GM18507 (cell line): ENCODE data around the gene PGAM4.
"Not testable (repeated sequence)": the region's sequence is repeated elsewhere in the genome, so short reads cannot be mapped to it uniquely, and the experiment has no call there.

Experiments used
- DNase-seq: peaks from one replicate; pipeline ENCODE4 v3.0.0; 2011; ENCODE audit warnings: low read depth; ENCODE audit not compliant: insufficient read length; ENCODE audit errors: extremely low spot score
- FAIRE-seq: peaks from 2 replicates; lab custom pipeline; 2011; peaks lifted over from hg19 to GRCh38; lab: Jason Lieb, UNC

Gene PGAM4

GRCh38 chrX:77969538-77969937 lies at the start of gene PGAM4:
Gene PGAM4 (minus strand): TSS chrX:77969638. CDS start chrX:77969638, 0 bp downstream.
- FAIRE-seq (no peak), DNase-seq (no peak)

DNA sequence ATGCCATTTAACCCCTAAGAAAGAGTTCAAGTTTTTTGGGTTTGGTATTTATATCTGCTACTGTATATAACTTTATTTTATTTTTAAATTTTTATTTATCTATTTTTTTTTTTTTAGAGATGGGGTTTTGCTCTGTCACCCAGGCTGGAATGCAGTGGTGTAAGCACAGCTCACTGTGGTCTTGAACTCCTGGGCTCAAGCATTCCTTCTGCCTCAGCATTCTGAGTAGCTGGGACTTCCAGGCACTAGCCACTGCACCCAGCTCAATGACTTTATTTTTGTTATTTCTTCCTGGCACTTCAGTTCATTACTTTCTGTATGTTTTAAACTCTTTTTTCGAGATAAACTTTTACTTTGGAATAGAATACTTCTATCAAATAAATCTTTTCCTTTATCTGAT lies 42.4 kb upstream of the PGAM4 start:
- FAIRE-seq (no peak), DNase-seq (no peak)

DNA sequence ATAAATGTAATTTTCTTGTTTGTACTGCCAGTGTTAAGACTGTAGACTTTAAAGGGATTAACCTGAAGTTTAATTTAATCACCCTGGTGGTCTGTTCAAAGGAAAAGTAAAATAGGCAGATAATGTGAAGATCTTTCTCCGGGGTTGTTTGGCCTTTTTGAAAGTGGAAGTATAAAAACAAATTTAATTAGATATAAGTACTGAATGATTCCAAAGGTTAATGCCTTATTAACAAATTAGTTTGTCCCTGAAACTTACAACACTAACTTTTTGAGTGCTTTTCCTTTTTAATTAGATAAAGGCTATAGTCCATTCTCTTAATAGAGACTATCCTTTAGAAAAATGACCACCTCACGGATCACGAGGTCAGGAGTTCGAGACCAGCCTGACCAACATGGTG lies 10.4 kb upstream of the PGAM4 start:
- DNase-seq (no peak), FAIRE-seq (no peak)

DNA sequence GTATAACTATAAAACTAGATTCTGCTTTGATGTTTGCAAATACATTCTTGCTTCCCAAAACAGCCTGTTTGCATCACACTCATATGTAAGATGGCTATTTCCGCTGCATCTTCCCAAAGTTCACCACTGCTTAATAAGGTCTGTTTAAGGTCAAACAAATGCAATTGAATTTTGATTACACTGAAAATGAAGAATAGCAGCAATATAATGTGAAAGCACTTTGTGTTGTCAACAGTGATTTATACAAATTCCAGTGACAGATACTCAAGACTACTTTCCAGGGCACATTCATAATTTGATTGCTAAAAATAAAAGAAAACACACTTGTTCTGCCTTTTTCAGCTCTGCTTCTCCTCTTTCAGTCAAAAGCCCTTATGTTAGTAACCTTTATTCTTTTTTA lies 8.1 kb upstream of the PGAM4 start:
- FAIRE-seq, result peak; percentile 38
- no peak for DNase-seq

DNA sequence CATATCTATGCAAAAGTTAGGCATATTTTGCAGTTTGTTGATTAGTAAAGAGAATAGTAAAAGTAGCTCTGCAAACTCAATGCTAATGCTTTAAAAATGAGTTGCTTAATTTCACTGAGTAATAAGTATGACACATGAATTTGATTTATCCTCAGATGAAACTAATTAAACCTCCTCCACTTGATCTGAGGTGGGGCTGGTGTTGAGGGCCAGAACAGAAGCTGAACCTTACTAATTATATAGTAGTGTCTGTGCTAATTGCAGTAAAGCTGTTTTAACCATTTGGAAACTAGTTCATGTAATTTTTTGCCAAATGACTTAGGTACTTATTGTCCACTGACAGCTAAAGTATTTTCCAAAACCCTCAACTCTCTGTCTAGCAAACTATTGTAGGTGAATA lies 7.7 kb upstream of the PGAM4 start:
- FAIRE-seq (no peak), DNase-seq (no peak)

GRCh38 chrX:77975755-77976154 lies 6.3 kb upstream of the PGAM4 start:
- FAIRE-seq (no peak), DNase-seq (no peak)

GRCh38 chrX:77967631-77968030 lies 1.8 kb downstream of the PGAM4 start:
- DNase-seq (no peak), FAIRE-seq (no peak)

GRCh38 chrX:77966361-77966760 lies 3.1 kb downstream of the PGAM4 start:
- DNase-seq, result no peak

GRCh38 chrX:77962068-77962902 lies 7.2 kb downstream of the PGAM4 start:
- FAIRE-seq, result peak; percentile 61

More at GRCh38 chrX:77966361-77966760, 3.1 kb downstream of the PGAM4 start:
- FAIRE-seq, result no peak

GRCh38 chrX:77961063-77961462 lies 8.4 kb downstream of the PGAM4 start:
- DNase-seq (no peak), FAIRE-seq (peak; percentile 45)

More at GRCh38 chrX:77962068-77962902, 7.2 kb downstream of the PGAM4 start:
- DNase-seq, result no peak

- FAIRE-seq (peak; percentile 54), DNase-seq (no peak)
Observed at GRCh38 chrX:77960567-77960966, 8.9 kb downstream of the PGAM4 start.

DNA sequence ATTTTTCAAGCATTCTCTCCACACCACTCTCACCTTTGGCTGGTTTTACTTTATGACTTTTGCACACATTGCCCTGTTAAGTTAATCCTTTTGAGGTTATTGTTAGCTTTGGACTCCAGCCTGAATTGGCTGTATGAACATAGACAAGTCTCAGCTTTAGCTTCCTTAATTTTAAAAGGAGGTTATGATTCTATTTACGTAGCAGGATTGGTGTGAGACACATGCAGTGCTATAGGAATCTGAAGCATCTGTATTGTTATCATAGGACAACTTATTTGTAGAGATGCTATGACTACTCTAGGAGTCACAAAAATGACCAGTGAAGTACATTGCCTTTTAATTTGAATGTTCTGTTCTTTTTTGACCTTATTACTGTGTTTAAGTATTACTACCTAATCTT lies 15.7 kb downstream of the PGAM4 start:
- no peak for DNase-seq
- FAIRE-seq, result no peak

GRCh38 chrX:77953302-77953701 lies 16.1 kb downstream of the PGAM4 start:
- DNase-seq (no peak), FAIRE-seq (no peak)

DNA sequence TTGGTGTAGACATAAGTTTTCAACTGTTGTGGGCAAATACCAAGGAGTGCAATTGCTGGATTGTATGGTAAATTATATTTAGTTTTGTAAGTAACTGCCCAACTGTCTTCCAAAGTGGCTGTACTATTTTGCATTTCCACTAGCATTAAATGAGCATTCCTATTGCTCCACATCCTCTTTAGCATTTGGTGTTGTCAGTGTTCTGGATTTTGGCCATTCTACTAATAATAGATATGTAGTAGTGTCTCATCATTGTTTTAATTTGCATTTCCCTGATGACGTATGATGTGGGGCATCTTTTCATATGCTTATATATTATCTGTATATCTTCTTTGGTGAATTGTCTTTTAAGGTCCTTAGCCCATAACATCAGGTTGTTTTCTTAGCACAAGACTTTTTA lies 17.3 kb downstream of the PGAM4 start:
- DNase-seq (no peak), FAIRE-seq (no peak)

DNA sequence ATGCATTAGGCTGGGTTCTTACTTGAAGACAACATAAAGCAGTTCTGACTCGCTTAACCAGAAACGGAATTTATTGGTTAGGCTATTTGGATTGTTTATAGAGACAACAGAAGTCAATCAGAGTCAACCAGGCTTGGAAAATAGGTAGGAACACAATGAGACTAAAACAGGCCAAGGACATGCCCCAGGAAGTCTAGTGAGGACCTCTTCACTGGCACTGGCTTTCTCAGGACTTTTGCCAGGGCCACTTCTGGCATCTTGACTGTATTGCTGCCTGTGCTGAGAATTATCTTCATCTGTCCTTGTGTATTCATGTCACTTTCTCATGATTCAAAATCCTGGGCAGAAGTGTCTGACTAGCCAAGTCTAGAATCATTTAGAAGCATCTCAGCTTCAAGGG lies 19.6 kb downstream of the PGAM4 start:
- DNase-seq (no peak), FAIRE-seq (no peak)

DNA sequence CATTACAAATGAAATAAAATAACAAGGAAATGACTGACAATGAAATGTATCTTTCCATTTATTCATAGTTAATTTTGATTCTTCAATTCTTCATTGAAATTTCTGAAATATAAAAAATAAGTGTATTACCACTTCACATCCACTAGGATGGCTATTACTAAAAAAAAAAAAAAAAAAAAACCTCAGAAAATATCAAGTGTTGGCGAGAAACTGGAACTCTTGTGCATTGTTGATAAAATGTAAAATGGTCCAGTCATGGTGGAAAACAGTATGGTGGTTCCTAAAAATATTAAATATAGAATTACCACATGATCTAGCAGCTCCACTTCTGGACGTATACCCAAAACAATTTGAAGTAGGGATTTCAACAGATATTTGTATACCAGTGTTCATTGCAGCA lies 22.9 kb downstream of the PGAM4 start:
- no peak for DNase-seq
- no peak for FAIRE-seq

DNA sequence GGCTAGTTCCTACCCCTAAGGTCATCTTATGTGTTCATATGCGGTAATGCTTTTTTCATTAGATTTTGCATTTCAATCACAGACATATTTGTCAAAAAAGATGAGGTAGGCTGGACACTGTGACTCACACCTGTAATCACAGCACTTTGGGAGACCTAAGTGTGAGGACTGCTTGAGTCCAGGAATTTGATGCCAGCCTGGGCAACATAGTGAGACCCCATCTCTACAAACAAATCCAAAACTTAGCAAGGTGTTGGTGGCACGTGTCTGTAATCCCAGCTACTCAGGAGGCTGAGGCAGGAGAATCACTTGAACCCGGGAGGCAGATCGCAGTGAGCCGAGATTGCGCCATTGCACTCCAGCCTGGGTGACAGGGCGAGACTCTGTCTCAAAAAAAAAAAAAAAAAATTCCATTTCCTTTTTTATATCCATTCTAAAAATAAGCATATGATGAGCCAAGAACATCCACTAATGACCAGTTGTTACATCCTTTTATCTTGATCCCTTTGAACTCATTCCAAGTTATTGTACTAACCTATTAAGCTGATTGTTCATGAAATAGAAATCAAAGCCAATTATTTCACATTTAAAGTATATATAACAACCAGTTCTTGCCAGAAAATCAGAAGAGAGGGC lies 23.4 kb downstream of the PGAM4 start:
- FAIRE-seq (no peak), DNase-seq (no peak)

- not testable (repeated sequence) for DNase-seq, FAIRE-seq
Observed at GRCh38 chrX:77945031-77945430, 24.4 kb downstream of the PGAM4 start.

- FAIRE-seq (peak; percentile 24), DNase-seq (no peak)
Observed at GRCh38 chrX:77938083-77938680, 31.3 kb downstream of the PGAM4 start.

DNA sequence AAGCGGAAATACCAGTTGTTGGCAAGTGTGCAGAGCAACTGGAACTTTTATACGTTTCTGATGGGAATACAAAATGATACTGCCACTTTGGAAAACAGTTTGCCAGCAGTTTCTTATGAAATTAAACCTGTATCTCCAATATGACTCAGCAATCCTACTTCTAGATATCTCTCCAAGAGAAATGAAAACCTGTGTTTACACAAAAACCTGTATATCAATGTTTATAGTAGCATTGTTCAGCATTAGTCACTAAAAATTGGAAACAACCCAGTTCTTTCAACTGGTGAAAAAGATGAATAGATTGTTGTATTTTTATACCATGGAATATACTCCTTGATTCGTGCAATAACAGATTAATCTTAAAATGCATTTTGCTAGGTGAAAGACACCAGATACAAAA lies 32.1 kb downstream of the PGAM4 start:
- DNase-seq (no peak), FAIRE-seq (no peak)

- FAIRE-seq, result no peak
- DNase-seq, result no peak
Observed at GRCh38 chrX:77936299-77936698, 33.1 kb downstream of the PGAM4 start.
